ENCODE results near the gene AFTPH.

Gene AFTPH

GRCh38 chr2:64586883-64587481 is 62.9 kb downstream of the AFTPH start:
- ChIA-PET CTCF (interaction anchor here (0.5 to 2.5 kb wide), 36 partner anchors 8 to 932 kb away, joined by 3 to 25 read pairs (median 3); no protein-coding TSS in a partner anchor), POLR2A (interaction anchor here (0.7 kb wide), 1 partner anchor 67 kb away, joined by 3 read pairs; the partner anchor contains the start of gene SERTAD2)
- Histone ChIP-seq H3K27ac (ENCODE audit: extremely low read depth, low read depth, low read length) (no peak overlapping the region), H3K9me3 (ENCODE audit: control insufficient read depth, insufficient read depth, low read depth, low read length) (no peaks in the 10 kb centered on the region), H3K4me1 (ENCODE audit: control insufficient read depth, insufficient read depth, low read length) (no peaks in the 10 kb centered on the region), H3K36me3 (ENCODE audit: control insufficient read depth in 2 of 2, insufficient read depth in 1 of 2, low read length in 2 of 2) (peaks cover 13 to 40% of the 10 kb centered on the region in 2 experiments), H3K4me3 (ENCODE audit: low read depth, low read length) (no peak overlapping the region)
- TF ChIP-seq ZNF488 (tag by site-specific recombination; IDR thresholded peaks at IDR 0.05) (no peak), ZNF513 (tag by site-specific recombination; IDR thresholded peaks at IDR 0.05) (no peak), ZNF560 (tag by site-specific recombination; IDR thresholded peaks at IDR 0.05; ENCODE audit: borderline replicate concordance) (no peak), ZNF654 (tag by site-specific recombination; IDR thresholded peaks at IDR 0.05; ENCODE audit: low read depth) (peak; percentile 73)

GRCh38 chr2:64587561-64587960 is 63.4 kb downstream of the AFTPH start:
- H3K27ac ChIP-seq (ENCODE audit: extremely low read depth, low read depth, low read length) = no peak overlapping the region
- CTCF ChIA-PET = interaction anchor here (0.5 to 2.1 kb wide), 30 partner anchors 7 to 459 kb away, joined by 3 to 25 read pairs (median 3); no protein-coding TSS in a partner anchor
- peaks cover 13 to 40% of the 10 kb centered on the region in 2 experiments for H3K36me3 ChIP-seq (ENCODE audit: control insufficient read depth in 2 of 2, insufficient read depth in 1 of 2, low read length in 2 of 2)
- TF ChIP-seq ZBTB49 (tag by site-specific recombination; IDR thresholded peaks at IDR 0.05; ENCODE audit: low read depth) = no peak
- TF ChIP-seq ZNF76 (tag by site-specific recombination; IDR thresholded peaks at IDR 0.05; ENCODE audit: borderline replicate concordance, low read depth) = no peak
- TF ChIP-seq ZNF280C (tag by site-specific recombination; IDR thresholded peaks at IDR 0.05) = no peak
- TF ChIP-seq ZNF311 (tag by site-specific recombination; IDR thresholded peaks at IDR 0.05; ENCODE audit: borderline replicate concordance) = no peak
- TF ChIP-seq ZNF510 (tag by site-specific recombination; IDR thresholded peaks at IDR 0.05; ENCODE audit: insufficient replicate concordance) = no peak
- TF ChIP-seq ZEB2 (tag by site-specific recombination; IDR thresholded peaks at IDR 0.05) = no peak
- TF ChIP-seq ZSCAN30 (tag by site-specific recombination; IDR thresholded peaks at IDR 0.05) = no peak
- TF ChIP-seq ZNF398 (tag by site-specific recombination; IDR thresholded peaks at IDR 0.05) = no peak
- no peak for TF ChIP-seq ZNF426 (tag by site-specific recombination; IDR thresholded peaks at IDR 0.05)
- no peak for TF ChIP-seq ZNF354C (tag by site-specific recombination; IDR thresholded peaks at IDR 0.05; ENCODE audit: borderline replicate concordance, low read depth)
- no peak for TF ChIP-seq ZXDB (tag by site-specific recombination; IDR thresholded peaks at IDR 0.05)
- no peak for TF ChIP-seq ZNF629 (tag by site-specific recombination; IDR thresholded peaks at IDR 0.05)
- no peak for TF ChIP-seq REST (tag by site-specific recombination; IDR thresholded peaks at IDR 0.05)
- TF ChIP-seq ZNF10 (tag by site-specific recombination; IDR thresholded peaks at IDR 0.05) = no peak
- no peak for TF ChIP-seq FEZF1 (tag by site-specific recombination; IDR thresholded peaks at IDR 0.05)

More at GRCh38 chr2:64587561-64587960, 63.4 kb downstream of the AFTPH start:
- H3K4me3 ChIP-seq (ENCODE audit: low read depth, low read length) = no peak overlapping the region
- no peaks in the 10 kb centered on the region for H3K4me1 ChIP-seq (ENCODE audit: control insufficient read depth, insufficient read depth, low read length)
- POLR2A ChIA-PET = interaction anchor here (0.7 kb wide), 1 partner anchor 67 kb away, joined by 3 read pairs; the partner anchor contains the start of gene SERTAD2
- no peaks in the 10 kb centered on the region for H3K9me3 ChIP-seq (ENCODE audit: control insufficient read depth, insufficient read depth, low read depth, low read length)
